Femur (tissue), 1 donor: ENCODE results near the gene DBH.

Source experiments
- DNase-seq: peaks from one replicate; pipeline ENCODE4 v3.0.0-alpha.2; 2017

Gene DBH

DNA sequence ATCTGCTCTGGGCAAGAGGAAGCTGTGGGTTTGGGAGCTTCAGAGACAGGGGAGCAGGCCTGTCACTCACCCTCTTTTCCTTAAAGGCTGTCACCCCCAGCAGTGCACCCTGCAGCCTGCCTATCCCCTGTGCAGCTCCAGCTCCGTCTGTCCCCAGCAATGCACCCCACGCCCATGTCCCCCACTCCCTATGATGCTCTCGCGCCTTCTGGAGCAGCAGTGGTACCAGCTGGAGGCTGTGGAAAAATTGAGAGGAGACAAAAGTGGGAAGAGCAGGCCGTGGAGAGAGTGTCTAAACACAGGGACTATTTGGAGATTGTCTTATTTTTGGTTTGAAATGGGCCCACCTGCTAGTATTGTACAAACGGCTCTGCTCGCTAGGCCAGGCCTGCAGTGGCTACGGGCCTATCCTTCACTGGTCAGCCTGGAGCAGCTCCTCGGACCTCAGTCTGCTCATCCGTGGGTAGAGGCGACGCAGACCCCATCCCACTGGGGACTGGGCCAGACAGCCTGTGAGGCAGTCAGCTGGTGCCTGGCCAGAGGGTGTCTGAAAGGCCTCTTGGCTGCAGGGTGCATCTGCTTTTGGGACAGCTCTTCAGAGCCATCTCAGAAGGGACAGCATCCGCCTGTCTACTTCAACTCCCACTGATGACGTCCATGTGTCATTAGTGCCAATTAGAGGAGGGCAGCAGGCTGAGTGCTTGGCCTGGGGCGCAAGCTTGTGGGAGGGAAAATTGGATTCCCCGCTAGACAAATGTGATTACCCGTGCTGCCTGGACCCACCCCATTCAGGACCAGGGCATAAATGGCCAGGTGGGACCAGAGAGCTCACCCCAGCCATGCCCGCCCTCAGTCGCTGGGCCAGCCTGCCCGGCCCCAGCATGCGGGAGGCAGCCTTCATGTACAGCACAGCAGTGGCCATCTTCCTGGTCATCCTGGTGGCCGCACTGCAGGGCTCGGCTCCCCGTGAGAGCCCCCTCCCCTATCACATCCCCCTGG lies at the start of gene DBH:
Gene DBH (plus strand): TSS at position 831 of the 999 bp plus-strand sequence. CDS start 9 bp downstream, at position 840.
- no peak for DNase-seq

DNA sequence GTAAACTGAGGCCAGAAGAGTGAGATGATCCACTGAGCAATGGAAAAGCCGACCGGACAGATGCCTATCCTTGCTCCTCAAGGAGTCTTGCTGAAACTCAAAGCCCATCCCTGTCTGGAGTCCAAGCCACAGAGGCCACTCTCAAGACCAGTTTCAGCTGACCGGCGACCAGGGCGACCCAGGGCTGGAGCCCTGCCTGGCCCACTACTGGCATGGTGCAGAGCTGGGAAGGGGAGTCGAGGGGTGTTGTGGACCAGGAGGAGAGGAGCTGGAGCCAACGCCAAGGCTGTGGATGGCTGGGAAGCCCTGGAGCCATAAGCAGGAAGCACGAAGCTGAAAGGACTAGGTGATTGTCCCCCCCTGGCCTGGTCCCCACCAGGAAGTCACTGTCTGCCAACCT lies 49.1 kb upstream of the DBH start:
- no peak for DNase-seq

DNA sequence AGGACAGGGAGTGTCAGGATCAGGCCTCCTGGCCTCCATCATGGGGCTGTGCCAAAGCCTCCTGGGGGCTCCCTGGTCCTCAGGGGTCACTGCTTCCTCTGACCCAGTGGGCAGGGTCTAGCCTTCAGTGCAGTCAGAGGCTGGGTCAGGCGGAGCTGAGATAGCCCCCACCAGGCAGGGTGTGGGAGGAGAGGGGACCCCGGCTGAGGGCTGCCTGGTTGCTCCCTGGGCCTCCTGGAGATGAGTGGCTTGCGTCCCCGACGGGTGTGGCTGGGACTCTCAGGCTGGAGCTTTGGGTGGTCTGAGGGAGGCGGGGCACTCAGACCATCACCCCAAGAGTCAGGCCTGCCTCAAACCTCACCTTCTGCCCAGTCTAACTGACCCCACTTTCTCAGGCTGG lies 48.7 kb upstream of the DBH start:
- DNase-seq = no peak

DNA sequence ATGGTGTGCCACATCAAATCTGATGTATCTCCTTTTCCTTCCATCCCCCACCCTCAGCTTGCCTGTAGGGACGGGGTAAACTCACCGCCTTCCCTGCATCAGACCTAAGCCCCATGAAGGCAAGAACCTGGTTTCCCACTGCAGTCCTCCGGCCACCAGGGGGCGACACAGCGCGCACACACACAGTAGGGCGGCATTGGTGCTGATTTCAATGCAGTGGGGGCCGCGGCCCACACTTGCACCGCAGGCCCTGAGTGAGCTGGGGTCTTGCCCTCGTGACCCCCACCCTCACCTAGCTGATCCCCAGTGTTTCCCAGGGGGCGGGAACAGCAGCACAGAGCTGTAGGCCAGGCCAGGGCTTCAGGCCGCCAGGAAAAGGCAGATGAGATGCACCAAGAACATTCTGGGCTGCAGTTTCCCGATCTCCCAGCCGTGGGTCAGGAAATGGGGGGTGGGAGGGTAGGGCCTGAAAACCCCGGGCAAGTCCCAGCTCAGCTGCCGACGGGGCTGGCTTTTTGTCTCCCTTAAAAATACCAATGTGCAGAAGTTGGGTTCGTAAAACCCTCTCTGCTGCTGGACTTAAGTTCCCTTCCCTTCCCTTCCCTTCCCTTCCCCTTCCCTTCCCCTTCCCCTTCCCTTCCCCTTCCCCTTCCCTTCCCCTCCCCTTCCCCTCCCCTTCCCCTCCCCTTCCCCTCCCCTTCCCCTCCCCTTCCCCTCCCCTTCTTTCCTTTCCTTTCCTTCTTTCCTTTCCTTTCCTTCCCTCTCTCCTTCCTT lies 46.5 kb upstream of the DBH start:
- DNase-seq = no peak

DNA sequence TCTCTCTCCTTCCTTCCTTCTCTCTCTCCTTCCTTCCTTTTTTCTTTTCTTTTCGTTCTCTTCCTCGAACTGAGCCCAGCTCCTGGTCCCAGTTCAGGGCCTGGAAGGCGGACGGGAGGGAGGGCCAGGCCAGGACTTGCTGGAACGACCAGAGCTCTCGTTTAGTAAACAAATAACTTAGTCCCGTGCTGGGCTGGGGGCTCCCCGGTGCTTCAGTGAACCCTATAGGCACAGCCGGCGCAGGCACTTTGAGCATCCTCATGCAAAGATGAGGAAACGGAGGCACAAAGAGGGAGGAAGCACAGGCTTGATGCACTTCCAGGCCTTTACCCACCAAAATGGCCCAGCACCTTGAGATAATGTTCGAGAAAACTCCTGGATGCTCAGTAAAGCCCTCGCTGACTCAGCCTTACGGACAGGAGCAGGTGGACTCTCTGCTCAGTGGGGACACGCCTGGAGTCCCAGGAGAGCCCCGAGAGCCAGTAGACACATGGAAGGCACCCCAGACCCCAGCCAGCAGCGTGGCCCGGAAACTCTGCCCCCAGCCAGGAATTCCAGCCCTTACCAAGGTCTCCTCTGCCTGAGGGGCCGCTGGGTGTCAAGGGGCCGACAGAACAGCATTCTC lies 45.8 kb upstream of the DBH start:
- no peak for DNase-seq

DNA sequence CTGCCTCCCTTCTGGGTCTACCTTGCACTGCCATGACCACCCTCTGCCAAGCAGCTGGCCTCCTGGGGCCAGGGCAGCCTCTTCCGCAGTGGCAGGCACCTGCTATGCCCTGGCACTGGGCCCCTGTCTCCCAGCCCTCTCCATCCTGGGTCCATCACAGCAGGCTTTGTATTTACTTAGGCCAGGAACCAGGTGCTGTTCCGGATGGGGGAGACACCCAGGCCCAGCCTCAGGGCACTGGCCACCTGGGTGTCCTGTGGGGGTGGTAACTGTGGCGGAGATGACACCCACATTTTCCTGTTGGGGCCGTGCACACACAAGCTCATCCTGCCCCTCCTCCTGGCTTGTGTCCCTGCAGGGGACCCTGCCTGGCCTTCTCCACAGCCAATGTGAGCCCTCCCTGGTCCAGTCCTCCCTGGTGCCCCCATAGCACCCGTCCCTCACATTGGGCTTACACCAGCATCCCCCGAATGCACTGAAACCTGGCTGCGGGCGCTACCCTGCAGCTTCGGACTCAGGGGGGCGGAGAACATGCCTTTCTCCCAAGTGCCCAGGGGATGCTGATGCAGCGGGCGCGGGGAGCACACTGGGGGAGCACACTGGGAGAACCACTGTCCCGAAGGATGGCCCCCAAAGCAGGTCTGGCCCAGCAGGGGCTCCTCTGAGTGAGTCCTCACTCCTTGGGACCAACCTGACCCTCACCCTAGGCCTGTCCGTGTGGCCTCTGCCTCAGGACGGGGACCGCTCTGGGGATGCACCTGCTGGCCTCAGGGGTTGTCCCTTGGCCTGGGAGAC lies 44.9 kb upstream of the DBH start:
- no peak for DNase-seq

DNA sequence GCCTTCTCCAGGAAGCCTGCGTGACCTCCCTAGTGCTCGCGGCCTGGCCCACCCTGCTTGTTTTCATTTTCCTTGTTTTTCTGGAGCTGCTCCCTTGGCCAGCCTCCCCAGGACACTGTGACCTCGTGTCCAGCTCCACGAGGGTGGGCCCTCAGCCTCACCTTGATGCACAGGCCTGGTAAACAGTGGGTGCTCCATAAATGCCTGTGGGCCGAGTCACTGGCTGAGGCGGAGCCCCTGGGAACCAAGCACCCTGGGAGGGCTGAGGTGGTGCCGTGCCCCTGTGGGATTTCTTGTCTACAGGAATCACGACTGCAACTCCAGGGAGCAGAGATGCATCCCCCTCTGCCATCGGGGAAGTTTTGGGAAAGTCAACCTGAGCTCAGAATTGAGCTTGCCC lies 44.2 kb upstream of the DBH start:
- DNase-seq = no peak

DNA sequence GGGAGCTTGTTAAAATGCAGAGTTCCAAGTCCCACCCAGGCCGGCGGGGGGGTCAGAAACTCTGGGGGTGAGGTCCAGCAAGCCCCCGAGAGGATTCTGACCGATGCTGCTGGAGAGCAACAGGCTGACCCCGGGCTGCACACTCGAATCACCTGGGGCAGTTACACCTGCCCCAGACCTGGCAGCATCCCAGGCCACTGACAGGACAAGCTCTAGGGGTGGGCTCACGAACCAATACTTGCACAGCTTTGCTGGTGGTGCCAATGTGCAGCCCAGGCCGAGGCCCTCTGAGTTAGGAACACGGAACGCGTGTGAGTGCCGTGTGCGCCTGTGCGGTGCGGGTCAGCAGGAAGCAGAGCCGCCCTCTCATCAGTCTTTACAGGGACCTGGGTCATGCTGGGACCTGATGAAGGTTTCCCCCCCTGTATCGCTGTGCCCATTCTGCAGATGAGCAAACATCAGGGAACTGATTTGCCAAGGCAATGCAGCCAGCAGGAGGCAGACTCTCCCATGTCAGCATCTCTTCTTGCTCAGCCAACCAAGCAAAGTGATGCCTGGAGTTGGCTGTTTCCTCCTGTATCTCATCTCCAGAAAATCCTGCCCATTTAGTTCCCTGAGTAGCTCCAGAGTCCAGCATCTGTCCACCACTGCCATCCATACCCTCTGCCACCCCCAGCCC lies 43.3 kb upstream of the DBH start:
- DNase-seq = no peak

DNA sequence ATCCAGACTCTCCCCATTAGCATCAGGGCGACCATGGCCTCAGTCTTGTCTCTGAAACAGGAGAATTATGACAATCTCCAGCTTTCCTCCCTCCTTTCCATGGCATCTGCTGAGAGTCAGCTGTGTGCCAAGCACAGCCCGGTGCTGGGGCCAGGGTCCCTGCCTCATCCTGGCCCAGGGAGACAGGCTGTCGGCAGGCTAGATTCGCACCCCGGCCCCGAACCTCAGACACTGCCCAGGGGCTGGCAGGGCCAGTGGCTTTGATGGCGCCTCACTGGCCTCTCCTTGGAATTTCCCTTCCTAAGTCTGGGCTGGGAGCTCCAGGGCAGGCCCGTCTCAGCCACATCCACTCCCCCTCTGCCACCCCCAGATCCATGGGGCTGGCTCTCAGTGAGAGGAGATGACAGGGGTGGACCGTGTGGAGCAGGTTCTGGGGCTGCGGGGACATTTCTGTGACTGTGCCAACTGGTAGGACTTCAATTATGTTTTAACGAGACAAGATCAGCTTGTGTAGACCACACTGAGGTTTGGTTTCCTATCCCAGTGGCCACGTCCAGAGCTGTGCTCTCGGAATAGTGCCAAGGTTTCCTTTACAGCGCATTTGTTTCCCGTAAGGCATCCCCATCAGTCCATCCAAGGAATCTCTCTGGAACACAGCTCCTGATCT lies 42.4 kb upstream of the DBH start:
- DNase-seq = peak; percentile 58

DNA sequence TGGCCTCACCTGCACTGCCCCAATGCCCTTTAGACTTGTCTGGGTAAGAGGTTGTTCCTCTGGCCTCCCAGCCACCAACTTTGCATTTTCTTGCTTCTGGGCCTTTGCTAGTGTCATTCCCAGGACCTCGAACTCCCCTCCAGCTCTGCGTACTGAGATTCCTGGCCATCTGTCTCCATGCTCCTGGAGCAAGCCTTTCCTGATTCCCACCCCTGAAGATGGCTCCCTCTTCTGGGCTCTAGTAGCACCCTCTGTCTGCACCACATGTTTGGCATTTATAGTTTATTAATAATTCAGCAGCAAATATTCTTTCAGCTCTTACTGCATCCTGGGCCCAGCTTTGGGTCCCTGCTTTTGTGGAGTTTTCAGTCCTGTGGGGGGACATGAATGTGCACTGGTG lies 41.9 kb upstream of the DBH start:
- DNase-seq = no peak

DNA sequence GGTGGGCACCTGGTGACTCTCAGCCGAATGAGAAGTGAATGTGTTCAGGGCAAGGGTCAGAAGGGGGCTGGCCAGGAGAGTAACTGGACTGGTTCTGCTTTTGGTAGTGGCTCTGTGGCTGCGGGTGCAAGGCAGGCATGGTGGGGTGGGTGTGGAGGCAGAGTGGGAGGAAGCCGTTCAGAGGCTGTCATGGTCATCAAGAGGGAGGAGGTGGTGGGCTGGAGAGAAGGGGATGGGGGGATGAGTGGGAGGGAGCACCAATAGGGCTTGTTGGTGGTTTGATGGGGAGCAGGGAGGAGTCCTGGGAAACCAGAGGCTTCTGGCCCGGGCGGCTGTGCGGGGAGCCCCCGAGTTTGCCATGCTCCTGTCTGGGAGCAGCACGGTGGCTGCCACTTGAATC lies 40.3 kb upstream of the DBH start:
- no peak for DNase-seq

DNA sequence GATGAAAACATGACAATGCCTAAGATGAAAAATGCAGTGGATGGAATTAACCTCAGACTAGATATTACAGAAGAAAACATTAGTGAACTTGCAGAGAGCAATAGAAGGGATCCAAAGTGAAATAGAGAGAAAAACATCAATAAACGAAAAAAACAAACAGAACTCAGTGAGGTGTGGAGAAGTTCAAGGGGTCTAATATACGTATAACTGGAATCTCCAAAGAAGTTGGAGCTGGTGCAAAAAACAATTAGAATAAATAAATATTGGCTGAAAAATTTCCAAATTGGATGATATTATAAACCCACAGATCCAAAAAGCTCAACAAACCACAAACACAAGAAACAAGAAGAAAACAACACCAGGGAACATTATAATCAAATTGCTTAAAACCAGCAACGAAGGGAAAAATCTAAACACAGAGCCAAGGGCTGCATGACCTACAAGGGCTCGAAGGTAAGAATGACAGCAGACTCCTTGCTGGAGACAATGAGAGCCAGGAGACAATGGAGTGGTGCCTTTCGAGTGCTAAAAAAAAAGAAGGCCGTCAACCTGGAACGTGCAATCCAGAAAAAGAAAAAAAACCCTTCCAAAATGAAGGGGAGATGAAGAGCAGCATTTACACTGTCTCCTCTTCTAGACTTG lies 38.7 kb upstream of the DBH start:
- no peak for DNase-seq

DNA sequence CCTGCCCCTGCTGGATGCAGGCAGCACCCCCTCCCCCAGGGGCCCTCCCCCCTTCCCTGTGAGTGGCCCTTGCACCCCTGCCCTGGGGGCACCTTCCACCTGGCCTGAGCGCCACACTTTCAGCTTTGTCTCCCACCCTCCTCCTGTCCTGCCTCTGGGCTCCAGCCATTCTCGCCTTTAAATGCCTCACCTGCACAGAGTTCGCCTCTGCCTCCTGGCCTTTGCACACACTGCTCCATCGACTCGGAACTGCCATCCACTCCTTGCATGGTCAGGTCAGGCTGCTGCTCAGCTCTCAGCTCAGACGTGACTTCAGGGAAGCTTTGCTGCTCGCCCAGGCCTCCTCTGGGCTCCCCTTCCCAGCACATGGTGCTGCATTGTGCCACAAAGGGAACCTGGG lies 37.2 kb upstream of the DBH start:
- no peak for DNase-seq

DNA sequence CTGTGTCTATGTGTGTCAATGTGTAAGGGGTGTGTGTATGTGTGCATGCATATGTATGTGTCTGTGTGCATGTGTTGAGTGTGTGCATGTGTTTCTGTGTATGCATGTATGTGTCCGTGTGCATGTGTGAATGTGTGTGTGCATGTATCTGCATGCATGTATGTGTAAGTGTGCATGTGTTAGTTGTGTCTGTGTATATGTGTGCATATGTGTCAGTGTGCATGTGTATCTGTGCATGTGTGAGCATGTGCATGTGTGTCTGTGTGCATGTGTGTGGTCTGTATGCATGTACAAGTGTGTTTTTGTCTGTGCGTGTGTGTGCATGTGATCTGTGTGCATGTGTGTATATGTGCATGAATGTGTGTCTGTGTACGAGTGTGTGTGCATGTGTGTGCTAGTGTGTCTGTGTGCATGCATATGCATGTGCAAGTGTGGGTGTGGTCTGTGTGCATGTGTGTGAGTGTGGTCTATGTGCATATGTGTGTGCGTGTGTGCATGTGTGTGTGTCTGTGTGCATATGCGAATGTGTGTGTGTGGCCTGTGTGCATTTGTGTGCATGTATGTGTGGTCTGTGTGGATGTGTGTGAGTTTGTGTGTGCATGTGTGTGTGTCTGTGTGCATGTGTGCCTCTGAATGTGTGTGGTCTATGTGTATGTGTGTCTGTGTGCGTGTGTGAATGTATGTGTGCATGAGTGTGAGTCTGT lies 36.5 kb upstream of the DBH start:
- no peak for DNase-seq

DNA sequence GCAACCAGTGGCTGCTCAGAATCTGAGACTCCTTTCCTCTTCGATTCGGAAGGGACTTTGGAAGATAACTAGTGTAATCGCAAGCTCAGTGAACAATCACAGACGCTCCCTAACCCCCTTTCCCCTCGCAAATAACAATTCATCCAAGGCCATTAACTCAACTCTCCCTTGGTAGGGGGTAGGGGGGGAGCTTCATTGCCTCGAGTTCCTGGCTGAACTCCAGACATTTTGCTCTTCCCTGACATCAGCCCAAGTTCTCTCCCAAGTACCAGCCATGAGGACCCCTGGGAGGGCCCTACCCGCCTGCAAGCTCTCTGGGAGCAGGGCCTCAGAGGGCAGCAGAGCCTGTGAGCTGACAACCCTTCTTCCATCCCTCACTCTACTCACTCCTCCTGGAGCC lies 35.4 kb upstream of the DBH start:
- no peak for DNase-seq

DNA sequence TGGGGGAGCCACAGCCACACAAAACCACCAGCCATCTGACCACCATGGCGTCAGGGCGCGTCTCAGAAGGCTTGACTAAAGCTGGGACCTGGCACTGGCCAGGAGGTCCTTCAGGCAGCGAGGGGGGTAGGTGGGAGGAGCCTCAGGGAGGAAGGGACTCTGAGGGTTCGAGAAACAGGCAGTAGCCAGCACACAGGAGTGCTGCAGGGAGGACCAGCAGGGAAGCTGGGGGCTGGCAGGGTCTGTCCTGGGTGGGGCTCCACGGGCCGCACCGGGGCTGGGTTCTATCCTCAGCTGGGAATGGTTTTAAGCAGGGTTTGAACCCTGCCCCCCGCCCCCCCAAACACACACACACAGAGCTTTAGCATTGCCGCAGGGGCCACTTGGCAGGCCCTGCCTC lies 34.4 kb upstream of the DBH start:
- no peak for DNase-seq

DNA sequence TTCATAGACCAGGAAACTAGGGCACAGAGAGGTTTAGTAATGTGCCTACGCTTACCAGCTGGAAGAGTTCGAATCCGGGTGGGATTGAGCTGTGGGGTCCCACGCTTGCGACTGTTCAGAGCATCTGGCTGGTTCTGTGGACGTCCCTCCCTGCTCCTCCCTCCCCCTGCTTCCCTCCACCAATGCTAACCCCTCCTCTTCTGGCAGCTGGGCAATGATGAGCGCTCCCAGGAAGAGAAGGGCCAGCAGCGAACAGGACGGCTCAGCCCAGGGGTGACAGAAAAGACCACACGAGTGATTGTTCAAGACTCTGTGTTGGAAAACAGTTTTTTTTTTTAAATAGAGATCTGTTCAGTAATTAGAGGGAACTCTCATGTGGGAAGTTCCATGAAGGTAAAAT lies 33.9 kb upstream of the DBH start:
- DNase-seq = no peak

DNA sequence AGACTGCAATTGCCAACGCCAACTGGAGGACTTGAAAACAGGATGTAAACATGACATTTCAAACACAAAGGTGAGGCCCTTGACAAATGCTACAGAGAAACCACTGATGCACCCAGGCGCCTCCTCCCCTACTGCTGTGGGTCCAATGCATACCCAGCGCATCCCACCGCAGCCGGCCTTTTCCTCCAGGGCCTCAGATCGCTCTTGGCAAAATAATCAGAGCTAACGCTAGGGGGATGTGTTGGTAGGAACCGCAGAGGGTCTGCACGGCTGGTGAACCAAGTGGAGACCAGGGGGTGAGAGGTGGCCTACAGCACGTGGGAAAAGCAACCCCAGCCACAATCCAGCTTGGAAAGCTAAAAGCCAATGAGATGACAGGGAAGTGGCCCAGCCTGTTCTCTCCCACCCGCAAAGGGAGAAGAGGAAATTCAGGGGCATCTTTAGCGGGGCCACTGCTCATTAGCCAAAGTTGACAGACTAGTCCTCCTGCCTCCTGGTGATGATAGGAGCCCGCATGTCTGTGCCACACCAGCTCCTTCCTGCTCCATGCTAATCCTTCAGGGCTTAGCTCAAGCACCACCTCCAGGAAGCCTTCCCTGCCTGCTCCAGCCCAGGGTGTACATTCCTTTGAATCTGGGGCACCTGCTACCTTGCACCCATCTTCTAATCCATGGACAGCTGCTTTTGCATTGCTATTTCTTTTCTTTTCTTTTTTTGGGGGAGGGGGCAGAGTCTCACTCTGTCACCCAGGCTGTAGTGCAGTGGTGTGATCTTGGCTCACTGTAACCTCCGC lies 32.8 kb upstream of the DBH start:
- DNase-seq = no peak

DNA sequence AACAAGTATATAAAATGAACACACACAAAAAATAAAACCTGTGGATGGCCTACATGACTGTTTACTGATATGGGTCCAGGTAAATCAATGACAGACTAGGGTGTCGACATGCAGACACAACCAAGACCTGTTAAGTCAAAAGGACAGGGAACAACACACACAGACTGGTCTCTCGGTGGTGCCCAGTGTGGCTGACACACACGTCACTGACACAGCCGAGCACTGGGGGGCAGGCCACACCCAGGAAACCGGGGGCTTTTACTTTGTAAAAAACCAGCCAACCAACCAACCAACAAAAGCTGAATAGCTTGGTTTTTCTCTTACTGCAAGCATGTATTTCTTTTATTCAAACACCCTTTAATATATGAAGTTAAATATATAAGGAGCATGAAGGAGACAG lies 31.9 kb upstream of the DBH start:
- DNase-seq = no peak

DNA sequence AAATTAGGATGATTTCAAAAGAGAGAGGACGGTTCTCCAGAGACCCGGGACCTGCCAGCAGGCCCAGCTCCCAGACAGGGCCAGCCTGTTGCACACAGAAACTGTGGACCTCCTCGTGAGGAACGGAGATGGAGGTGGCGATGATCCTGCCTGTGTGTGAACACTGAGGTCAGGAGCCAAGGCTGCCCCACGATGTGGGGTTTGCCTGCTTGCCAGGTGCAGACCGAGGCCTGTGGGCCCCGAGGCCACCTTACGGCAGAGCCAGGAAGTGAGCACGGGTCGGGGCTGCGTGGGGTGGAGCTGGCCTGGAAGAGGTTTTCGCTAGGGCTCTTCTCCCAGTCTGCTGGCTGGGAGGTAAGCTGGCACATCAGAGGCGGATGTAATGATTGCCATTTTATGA lies 31.3 kb upstream of the DBH start:
- no peak for DNase-seq
